HG02588 (cell line): ENCODE results near the gene ACSS3.

Source experiments
- ATAC-seq: cut with Tn5 transposase; IDR thresholded peaks from one replicate; pipeline ENCODE4 v1.9.1; 2021; ENCODE audit warnings: mild to moderate bottlenecking, moderate library complexity; ENCODE audit not compliant: unreplicated experiment

The ACSS3 gene

GRCh38 chr12:81274637-81275529, 197.0 kb downstream of the ACSS3 start:
- no peak for ATAC-seq

GRCh38 chr12:81284137-81284536, 206.3 kb downstream of the ACSS3 start:
- no peak for ATAC-seq

- no peak for ATAC-seq
Measured at GRCh38 chr12:81288651-81289050, 210.8 kb downstream of the ACSS3 start.

DNA sequence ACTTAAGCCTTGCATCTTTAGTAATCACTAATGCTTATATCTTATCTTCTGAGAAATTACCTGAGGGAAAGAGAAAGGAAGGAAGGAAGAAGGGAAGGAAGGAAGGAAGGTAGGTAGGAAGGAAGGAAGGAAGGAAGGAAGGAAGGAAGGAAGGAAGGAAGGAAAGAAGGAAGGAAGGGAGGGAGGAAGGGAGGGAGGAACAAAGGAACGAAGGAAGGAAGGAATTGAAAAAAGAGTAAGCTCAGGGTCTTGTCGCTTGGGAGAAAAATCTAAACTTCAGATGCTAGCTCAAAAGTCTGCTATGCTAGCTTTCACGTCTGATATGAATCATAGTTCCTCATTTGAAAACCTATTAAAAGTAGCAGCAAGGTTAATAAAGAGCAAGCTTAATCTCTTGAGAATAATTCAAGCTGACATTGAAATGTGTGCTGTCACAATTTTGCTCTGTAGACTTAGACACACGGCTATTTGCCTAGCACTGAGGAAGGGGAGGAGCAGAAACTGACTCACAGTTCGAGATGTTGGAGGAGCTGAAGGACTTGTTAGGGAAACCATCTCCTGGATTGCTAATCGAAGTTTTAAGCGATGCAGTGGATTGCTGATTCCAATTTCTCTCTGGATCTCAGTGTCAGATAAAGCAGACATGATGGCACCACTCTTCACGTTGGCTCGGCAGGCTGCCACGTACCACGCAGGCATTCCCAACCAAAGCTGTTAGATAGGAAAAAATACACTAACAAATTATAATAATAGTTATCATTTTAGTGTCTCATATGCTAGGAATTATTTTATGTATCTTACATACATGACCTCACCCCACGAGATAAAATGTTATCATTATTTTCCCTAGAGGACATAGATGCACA, 216.7 kb downstream of the ACSS3 start:
- ATAC-seq: no peak

- no peak for ATAC-seq
Measured at GRCh38 chr12:81295251-81295650, 217.4 kb downstream of the ACSS3 start.

- ATAC-seq: no peak
Measured at GRCh38 chr12:81296556-81297305, 218.9 kb downstream of the ACSS3 start.

- no peak for ATAC-seq
Measured at GRCh38 chr12:81297601-81298000, 219.7 kb downstream of the ACSS3 start.

GRCh38 chr12:81300454-81300853, 222.6 kb downstream of the ACSS3 start:
- no peak for ATAC-seq

- no peak for ATAC-seq
Measured at GRCh38 chr12:81303935-81304334, 226.1 kb downstream of the ACSS3 start.
